ENCODE data around the gene FAT1.

Gene FAT1

DNA sequence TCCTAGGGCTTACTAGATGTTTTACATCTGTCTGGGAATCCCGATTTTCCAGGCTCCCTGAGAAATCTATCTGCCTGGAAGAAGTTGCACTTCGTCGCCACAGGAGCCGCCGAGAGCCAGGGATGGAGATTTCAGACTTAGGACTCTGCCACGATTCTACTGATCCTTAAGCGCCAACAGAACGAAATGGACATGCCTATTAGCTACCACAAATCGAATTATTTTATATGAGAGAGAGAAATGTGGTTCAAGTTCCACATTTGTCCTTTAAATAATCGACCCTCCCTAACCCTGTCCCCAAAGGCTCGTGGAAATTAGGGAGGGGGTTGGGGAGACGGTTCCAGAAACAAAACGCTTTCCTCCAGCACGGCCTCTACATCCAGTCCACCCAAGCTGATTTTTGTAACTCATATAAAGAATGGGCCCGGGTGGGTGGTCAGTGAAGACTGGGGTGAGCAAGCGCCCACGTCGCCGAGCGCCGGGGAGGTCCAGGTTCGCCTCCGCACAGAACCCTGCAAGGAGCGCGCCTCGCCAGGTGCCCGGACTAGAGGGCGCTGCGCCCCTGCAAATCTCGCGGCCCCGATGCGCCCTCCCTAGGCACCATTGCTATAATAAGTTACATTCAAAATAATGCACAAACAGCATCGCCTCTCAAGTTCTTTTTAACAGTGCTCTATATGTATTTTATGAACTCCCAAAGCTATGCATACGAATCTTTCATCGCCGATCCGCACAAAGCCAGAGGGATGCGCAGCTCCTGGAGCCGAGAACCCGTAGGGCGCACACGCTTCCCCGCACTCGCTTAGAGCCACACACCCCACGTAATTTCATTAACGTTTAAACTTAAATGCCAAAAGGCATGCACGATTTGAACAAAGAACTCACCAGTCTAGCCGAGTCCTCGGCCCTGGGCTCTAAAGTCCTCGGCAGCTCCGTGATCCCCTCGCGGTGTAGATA, 2.1 kb upstream of the FAT1 start:
- DNase-seq (ENCODE audit: low spot score), result peak; percentile 83

DNA sequence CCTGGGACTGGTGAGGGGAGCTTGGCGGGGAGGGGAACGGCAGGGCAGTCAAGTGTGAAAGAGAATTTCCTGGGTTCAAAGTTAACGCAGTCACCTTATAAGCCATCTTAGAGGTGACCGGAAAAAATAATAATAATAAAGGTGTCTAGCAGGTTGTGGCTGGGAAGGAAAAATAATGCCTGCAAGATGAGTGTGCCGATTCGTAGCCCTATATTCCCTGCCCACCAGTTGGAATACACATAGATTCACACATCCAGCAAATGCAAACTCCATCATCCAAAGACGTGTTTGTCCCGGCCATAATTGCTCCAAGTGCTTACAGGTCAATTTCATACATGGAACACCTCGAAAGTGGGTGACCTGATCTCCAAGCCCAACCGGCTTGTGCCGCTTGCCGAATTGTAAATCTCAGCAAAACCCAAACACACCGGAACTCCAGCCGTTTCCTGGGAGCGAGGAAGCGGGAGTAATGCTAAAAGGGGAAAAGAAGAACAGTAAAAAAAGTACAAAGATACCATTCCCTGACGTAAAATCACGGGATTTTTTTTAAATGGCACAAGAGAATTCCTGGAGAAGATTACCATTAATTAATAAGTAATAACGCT, 1.3 kb upstream of the FAT1 start:
- no peak for DNase-seq (ENCODE audit: low spot score)

DNA sequence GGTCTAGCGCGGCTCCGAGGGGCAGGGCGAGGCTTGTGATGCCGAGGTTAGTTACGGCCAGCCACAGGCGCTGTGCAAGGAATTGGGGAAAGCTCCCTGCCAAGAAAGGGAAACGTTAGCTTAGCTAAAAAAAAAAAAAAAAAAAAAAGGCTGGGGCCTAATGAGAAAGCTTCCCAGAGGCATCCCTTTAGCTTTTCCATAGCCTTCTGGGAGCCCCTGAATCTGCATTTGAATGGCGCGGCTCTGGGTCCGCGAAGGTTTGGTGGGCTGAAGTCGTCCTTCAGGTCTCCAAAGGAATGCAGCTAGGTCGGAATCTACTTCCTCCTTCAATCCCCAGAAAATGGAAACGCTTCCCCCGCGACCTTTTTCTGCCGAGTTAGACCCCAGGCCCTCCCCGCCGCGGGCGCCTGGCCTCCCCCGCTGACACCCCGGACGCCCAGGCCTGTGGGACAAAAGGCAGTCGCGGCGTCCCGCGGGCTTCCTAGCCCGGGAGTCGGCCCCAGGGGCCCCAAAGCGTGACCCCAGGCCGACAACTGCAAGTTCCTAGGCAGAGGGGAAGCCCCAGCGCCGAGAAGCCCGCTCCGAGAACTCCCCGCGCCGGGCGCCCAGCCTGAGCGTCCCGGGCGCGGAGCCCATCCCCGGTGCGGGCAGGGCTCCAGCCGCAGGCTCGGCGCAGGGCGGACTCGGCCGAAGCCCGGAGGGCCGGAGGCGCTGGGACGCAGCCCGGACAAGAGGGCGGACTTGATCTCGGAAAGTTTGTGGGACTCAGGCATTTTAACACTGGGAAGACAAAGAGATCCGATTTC, 605 bp upstream of the FAT1 start:
- no peak for DNase-seq (ENCODE audit: low spot score)

DNA sequence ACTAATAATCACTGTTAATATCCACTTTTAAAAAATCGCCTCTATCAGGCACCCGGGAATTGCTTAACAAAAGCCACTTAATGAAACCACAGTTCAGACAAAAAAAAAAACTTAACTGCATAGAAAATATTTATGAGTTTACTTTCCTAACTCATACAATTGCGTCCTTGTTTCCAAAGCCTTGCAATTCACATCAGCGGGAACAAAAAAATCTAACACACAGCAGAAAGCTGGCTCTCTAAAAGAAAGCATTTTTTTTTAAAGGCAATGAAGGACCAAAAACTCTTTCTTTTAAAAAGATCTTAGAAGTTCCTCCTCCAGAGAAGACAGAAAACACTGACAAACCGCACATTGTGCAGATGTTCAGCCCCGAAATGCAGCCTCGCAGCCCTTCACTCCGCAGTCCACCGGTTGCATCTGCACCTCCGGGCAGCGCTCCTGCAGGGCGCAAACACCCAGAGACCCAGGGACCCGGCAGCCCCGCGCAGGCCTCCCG, 812 bp downstream of the FAT1 start:
- no peak for DNase-seq (ENCODE audit: low spot score)

DNA sequence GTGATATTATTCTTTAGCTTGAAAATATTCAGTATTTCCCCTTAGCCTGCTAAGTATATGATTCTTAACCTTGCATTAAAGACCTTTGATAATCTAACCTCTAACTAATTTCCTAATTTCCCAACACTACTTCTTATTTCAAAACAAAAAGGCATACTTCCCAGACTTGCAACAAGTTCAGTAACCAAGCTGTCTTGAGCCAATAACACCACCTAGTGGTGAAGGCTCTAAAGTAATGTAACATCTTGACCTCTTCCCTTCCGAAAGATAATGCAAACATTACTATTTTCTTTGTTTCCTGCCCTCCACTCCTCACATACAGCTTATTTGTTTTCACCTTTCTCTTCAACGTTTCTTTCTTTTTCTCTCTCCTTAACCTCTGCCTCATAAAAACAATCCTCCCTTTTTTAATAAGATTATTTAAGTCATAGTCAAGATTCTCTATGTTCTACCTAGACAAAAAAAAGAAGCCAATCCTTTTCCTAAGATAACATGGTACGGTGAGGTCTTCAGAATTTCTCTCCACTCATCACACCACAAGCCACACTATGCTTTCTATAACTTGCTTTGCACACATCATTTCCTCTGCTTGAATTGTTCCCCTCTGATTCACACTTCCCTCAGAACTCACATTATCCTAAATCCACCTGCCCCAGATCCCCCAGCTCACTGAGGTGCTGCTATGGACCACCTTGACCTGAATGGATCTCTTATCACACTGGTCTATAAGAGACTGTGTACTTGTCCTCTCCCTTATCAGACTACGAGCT, 3.5 kb downstream of the FAT1 start:
- DNase-seq (ENCODE audit: low spot score), result peak; percentile 44

DNA sequence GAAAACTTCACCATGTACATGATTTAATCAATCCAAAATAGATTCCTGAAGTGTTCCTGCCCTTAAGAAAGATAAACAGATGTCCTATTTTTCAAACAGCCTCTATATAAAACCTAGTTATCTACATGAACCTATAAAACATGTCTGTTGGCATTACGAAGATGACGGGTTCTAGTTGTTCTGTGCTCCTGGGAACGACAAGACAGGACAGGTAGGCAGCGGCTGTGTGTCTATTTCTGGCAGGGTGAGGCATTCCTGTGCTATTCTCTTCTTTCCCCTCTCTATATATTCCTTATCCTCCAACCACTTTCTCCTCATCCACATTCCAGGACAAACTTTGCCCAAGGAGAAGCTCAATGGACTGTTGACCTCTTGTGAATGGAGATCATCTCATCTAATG, 6.1 kb downstream of the FAT1 start:
- DNase-seq (ENCODE audit: low spot score), result no peak

DNA sequence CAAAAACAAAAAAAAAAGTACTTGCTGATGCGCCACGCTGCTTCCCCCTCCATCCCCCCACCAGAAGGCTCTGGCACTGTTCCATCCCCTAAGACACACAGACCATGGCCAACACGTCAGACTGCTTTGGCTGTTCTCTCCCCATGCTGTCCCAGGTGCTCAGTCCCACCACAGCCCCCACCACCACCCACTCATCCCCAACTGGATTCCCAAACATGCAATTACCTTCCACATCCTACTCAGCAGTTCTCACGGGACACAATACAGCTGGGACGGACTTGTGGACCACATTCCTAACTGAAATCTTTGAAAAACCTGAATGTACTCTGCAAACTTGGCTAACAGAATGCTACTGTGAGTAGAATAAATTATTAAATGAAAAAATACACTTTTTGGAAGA, 8.6 kb downstream of the FAT1 start:
- no peak for DNase-seq (ENCODE audit: low spot score)

DNA sequence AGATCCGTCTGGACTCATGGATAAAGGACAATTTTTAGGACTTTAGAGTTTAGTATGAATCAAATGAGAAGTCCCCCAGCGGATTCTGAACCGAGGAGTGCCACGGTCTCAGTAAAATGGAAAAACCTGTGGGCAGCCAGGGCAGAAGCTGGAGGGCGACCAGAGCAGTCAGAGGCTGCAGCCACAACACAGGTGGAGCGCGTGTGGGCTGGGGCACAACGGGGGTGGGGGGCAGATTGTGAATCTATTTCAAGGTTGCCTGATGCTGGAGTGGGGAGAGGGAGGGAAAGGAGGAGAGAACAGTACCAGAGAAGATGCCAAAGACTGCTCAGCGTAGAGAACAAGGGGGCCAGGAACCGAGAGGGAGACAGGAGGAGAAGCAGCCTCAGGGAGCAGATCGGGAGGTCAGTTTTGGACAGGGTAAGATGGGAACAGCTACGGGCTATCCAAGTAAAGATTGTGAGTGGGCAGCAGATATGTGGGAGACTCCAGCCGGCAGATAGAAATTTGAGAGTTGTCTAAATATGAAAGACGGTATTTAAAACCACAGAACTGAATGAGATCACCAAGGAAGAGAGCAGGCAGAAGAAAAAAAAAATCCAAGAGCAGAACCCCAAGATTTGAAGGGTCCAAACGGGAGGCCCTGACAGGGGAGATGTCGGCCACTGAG, 9.5 kb downstream of the FAT1 start:
- DNase-seq (ENCODE audit: low spot score), result no peak

DNA sequence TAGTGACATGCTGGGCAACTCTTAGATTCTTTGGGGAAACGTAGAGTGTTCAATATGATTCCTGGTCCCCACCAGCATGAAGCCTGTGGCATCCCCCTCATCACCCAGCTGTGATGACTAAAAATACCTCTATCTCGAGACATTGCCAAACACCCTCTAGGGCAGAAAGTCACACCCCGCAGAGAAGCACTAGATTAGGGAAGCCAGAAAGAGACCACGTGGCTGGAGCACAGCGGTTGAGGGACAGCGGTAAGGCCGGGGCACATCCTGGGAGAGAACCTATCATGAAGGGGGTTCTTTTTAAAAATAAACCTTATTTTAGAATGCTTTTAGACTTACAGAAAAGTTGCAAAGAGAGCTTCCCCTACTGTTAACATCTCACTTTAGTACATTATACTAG, 11.0 kb downstream of the FAT1 start:
- DNase-seq (ENCODE audit: low spot score), result no peak

DNA sequence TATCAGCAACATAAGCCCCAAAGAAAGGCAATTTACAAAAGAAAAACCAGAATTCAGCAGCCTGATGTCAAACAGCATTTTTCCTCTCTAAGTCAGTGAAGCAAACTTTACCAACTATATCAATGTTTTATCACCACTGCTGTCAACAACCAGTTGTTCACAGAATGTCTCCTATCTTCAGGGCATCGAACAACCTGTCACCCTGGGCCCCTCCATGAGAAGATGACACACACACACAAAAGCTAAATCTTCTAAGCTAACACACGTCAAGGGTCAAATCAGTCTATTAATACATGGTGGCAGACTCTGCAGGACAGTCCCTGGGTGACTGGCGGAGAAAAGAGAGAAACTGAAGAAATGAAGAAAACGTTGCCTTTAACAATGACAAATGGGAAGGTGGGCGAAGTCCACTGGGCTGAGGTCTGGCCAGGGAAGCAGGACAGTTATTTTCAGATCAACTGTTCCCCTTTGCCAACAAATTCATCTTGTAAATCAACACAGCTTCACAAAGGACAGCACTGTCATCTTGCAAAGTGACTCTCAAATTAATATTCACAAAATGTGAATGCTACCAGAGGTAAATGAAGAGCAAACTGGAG, 13.0 kb downstream of the FAT1 start:
- no peak for DNase-seq (ENCODE audit: low spot score)

DNA sequence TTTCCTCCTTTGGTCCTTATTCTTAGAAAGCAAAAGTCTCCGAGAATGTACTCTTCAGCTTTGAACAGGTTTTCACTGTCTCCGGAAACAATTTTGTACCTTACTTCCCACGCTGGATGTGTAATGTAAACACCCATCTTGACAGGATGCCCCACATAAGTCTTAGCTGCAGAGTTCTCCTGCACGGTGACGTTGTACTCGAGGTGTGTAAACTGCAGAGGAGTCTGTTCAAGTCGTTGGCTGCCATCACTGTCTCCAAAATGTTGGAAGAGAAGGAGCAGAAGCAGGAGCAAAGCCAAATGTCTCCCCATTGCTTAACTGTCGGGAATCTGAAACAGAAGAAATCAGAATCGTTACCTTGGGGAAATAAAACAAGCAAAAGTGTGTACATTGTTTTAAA, 14.1 kb downstream of the FAT1 start:
- DNase-seq (ENCODE audit: low spot score), result no peak

DNA sequence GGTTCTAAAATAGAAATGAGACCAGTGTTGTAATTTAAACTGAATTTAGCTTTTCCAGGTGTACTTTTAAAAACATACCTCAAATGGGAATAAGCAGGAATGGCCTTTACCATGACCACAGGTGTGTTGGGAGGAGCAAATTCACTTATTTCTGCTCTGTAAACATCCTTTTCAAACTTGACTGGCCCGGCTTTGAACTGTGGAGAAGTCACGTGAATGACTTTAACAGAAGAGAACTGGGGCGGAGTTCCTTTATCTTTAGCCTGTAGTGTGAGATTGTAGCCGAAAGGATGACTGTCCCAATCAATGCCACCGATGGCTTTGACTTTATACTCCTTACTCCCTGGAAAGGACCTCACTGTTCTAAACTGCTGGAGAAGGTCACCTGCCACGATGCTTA, 15.1 kb downstream of the FAT1 start:
- DNase-seq (ENCODE audit: low spot score), result no peak

DNA sequence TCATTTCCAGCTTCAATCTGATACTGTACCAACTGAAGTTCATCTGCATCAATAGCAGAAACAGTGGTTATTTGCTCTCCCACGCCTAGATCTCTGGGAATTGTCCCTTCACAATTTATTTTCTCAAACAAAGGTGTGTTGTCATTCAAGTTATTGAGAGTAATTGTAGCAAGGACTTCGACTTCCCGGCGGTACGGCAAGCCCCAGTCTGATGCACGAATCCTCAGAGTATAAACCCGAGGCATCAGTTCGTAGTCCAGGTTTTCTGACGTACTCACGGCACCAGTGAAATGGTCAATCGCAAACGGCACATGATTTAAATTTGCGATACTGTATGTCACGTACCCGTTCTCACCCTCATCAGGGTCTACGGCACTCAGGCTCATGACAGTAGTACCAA, 15.7 kb downstream of the FAT1 start:
- no peak for DNase-seq (ENCODE audit: low spot score)

DNA sequence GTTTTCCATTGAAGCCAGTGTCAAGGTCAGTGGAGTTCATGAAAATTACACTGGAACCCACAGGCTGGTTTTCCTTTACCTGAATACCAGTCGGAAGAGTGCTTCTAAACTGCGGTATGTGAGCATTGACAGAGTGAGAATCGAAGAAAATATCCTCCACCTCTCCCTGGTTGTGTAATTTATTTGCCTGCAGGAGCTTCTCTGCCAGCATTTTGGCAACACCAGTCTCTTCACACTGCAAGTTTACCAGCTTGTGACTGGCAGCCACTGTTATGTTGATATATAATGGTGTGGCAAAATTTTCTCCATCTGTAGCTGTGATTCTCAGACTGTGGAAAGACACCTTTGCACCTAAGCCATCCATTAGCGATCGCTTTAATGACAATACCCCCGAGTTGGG, 16.1 kb downstream of the FAT1 start:
- DNase-seq (ENCODE audit: low spot score), result no peak

DNA sequence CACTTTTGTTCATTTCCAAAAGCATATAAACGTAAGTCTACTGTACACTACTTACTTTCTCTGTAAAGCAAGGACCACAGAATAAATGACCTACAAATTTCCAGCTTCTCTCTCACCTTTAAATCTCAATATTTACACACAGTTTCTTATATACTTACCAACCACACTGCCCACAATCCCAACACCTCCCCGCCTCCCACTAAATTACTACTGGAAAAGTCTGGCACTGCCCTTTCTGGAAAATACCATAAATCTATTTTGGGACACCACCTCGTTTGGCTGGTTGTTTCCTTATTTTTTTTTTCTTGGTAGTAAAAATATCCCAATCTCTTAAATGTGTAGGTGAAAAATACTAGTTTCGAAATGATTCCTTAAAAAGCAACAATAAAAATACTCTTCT, 19.6 kb downstream of the FAT1 start:
- DNase-seq (ENCODE audit: low spot score), result no peak

DNA sequence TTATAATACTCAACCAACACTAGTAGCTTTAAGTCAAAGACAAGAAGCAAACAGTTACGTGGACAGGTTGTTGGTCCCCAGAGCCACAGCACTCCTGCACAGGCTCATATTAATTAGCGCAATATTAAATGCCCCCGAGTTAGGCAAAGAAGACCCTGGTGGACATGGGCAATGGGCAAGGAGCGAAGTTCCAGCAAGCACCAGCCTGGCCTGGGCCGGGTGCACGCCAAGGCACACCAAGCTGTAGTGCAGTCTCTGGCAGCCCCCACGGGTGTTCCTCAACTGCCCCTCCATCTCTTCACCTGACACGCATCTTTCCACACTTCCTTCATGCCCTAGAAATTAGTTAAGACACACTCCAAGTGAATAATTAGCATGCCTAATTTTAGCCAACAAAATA, 20.1 kb downstream of the FAT1 start:
- no peak for DNase-seq (ENCODE audit: low spot score)

DNA sequence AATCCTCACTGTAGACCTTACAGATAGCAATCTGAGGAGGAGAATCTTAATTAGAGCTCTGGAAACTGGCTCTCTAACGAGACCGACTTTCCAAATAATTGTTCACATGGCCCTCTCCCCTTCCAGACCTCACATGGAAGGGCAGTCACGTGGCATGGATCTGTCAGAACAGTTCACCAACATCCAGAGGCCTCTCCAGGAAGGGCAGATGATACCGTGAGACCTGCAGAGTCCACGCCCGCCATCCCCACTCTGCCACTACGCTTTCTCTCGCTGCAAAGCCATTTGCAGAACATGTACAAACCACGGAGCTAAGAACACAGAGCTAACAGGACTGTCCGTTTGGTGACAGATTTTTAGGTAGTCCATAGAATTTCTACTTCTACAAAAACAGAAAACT, 20.7 kb downstream of the FAT1 start:
- no peak for DNase-seq (ENCODE audit: low spot score)

DNA sequence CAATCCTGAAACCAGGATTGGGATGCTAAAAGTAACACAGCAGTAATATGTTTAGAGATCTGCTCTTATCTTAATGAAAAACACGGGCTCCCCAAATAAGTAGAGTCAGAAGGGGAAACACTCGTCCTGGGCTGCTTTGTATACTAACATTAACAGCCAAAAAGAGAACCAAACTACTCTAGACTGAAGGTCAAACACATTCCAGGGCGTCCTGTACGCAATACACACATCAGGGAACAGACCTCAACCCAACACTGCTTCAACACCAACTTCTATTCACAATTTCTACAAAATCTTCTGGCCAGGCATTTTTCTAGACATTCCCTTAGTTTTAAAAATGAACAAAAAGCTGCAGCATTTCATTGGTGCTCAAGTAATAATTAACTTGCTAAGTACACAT, 21.4 kb downstream of the FAT1 start:
- DNase-seq (ENCODE audit: low spot score), result no peak

DNA sequence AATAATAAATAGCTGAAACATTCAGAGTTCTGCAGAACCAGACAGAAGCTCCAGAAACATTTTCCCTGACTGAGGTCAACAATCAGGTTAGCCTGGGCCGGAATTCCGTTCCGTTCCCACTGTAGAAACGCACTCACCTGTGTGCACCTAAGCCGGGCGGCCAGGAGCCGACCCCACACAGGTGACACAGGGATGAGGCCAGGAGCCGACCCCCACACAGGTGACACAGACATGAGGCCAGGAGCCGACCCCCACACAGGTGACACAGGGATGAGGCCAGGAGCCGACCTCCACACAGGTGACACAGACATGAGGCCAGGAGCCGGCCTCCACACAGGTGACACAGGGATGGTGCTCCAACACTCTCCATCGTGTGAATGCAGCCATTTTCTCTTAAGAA, 21.9 kb downstream of the FAT1 start:
- no peak for DNase-seq (ENCODE audit: low spot score)

DNA sequence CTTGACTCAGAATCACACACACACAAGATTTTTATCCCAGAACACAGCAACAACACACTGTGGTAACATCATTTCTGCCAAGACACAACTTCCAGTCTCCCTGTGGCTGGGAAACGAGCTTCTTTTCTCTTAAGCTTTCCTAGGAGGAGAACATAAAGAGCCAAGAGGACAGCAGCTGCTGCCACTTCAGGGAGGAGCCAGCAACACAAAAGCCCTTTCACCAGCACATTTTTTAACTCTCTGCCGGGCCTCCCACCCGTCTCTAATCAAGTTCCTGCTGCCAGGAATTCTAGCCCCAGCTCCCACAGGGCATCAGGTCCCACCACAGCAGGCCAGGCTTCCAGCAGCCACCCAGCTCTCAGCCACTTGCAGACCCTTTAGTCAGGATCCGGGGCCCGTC, 22.4 kb downstream of the FAT1 start:
- DNase-seq (ENCODE audit: low spot score), result no peak

DNA sequence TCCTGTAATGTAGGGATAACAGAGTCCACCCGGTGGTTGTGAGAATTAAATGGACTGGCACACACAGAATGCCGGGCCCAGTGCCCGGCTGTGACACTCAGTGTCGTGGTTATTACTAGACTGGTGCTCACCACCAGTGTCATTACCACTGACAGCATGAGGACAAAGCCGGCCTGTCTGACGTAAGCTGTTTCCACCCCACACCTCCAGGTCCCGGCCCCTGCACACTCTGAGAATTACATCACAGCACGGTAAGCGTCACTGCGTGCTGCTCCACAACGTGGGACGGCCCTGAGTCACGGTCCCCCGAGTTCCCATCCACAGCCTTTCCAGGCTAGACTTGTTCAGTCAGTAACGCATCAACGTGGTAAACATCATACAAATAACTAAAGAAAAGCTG, 22.9 kb downstream of the FAT1 start:
- DNase-seq (ENCODE audit: low spot score), result no peak
